HG03108 (cell line): ENCODE data around the gene ABTB2.
A peak's percentile ranks its signal among the peaks of the same experiment; 100 is the strongest.
"Not testable (repeated sequence)": the region's sequence is repeated elsewhere in the genome, so short reads cannot be mapped to it uniquely, and the experiment has no call there.

Source experiments
- ATAC-seq: cut with Tn5 transposase; IDR thresholded peaks from one replicate; pipeline ENCODE4 v1.9.1; 2021; ENCODE audit warnings: moderate library complexity; ENCODE audit not compliant: unreplicated experiment

Gene ABTB2

GRCh38 chr11:34218756-34219155, 139.1 kb downstream of the ABTB2 start:
- not testable (repeated sequence) for ATAC-seq

GRCh38 chr11:34218067-34218466, 139.7 kb downstream of the ABTB2 start:
- ATAC-seq = no peak

DNA sequence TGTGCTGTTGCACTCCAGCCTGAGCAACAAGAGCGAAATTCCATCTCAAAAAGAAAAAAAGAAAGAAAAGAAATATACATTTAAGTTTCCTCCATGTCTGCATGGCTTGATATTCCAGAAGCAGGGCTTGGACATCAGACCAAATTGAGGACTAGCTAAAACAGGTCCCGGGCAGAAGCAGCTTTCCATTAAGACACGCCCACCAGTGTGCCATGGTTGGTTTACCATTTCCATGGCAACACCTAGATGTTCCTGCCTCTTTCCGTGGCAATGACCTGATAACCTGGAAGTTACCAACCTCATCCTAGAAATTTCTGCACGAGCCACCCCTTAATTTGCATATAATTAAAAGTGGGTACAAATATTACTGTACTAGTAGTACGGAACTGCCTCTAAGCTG, 141.1 kb downstream of the ABTB2 start:
- ATAC-seq = no peak

GRCh38 chr11:34215806-34216453, 141.9 kb downstream of the ABTB2 start:
- no peak for ATAC-seq

DNA sequence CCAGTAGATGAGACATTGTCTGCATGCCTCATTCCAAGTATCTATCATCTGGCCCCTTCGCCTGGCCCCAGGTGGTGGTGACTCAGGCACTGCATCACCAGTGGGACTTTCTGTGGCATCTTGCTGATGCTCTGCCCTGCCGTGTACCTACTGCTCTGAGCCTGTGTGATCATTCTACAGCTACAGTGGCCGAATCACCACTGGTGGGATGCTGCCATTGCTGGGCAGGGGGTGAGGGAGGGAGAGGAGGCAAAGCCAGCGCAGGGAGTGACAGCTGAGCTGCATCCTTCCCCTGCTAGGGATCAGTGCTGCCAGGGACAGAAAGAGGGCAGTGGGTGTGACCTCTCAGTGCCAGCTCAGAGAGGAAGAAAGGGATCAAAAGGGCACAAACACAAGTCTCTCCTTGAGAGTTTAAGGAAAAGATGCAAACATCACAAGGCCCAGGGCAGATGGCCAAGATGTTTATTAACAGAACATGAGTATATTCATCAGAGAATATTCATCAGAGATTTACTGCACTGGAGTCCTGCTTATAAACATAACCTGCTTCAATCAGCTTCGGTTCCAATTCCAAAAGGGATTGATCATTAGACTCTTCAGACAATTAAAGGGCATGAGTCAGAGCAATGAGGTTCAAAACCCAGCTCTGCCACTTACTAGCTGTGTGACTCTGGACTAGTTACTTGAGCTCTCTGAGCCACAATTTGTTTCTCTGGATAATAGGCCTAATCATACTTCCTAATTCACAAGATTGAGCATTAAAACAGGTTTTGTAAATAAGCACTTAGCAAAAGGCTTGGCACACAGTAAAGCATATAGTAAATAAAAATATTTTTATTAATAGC, 142.6 kb downstream of the ABTB2 start:
- ATAC-seq = no peak

DNA sequence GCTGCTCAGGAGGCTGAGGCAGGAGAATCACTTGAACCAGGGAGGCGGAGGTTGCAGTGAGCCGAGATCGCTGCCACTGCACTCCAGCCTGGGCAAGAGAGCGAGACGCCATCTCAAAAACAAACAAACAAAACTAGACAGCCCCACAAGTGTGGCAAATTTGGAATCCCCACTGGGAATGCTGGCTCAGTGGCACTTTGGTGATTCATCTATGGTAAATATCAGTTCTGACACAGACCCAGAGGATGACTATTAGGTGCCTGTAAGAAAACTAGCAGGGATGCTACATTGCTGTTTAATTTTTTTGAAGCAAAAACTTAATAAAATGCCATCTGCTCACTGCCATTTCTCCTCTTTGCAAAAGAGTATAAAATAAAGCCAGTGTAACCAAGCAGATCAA, 144.4 kb downstream of the ABTB2 start:
- no peak for ATAC-seq

DNA sequence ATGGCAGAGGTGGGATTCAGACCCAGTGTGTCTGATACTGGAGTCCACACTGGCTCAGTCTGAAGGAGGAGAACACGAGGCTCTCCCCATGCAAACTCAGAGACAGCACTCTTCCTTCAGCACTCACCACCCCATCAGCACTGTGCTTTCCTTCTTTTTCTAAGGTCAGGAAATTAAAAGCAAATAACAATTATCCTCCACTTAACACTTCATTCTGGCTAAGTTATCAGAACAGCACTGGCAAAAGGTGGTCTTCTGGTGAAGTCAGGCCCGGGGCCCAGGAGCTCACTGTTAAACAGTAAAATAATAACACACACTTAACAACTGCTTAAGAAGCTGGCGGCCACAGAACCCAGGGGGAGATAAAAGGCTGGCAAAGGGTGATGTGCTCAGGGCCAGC, 145.2 kb downstream of the ABTB2 start:
- ATAC-seq = no peak

- ATAC-seq = no peak
Observed at GRCh38 chr11:34209809-34210208, 148.0 kb downstream of the ABTB2 start.

GRCh38 chr11:34208266-34209135, 149.3 kb downstream of the ABTB2 start:
- ATAC-seq = no peak

DNA sequence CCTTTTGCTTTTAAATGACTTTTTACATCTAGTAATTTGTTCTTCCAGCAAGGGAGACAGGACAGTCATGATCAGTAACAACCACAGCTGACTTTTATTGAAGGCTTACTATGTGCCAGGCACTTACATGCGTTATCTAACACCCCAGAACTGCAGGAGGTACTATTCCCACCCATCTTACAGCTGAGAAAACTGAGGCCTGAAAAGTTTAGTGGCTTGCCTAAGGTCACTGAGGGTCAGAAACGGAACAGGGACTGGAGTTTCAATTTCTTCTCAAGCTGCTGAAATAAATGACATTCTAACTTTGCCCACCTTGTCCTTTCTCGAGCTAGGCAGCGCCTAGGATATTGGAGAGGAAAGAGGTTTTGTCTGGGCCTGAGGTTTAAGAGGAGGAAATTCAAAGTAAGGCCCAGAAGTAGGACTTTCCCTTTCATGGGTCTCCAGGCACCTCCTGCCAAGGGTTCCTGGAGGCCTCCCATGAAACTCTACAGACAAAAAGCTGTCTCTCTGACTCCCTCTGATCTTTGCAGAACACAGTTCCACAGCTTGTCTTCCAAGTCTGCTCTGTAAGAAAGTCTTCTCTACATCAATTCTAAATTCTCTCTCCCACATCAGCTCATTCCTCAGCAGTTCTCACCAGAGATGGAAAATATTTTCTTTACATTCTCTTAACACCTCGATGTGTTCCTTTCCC, 150.2 kb downstream of the ABTB2 start:
- ATAC-seq = no peak

GRCh38 chr11:34206407-34207300, 151.2 kb downstream of the ABTB2 start:
- ATAC-seq = no peak

DNA sequence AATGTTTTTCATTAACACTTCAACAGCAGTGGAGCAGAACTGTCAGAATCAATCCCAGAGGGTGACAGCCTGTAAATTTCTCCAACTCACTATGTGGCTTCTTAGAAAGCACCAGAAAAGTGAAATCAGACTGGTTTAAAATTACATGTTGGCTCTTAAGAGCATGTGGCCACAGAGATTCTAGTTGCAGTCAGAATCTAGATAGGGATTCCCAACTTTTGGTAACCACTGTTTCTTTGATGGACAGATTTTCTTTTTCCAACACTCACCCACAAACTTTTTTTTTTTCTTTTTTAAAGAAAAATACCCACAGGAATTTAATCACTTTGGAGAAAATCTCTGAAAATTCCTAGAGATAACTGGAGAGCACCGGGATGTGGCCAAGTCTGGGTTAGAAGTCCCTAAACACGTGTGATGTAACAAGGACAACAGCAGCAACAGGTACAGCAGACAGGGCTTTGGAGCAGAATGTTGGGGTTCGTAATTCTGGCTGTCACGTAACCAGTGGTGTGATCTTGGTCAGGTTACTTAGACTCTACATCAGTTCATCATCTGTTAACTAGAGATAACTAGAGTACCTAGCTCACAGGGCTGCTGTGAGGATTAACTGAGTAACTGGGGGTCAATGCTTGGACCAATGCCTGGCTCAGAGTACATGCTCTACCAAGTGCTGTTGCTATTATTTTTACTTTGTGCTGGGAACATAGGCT, 152.3 kb downstream of the ABTB2 start:
- no peak for ATAC-seq

DNA sequence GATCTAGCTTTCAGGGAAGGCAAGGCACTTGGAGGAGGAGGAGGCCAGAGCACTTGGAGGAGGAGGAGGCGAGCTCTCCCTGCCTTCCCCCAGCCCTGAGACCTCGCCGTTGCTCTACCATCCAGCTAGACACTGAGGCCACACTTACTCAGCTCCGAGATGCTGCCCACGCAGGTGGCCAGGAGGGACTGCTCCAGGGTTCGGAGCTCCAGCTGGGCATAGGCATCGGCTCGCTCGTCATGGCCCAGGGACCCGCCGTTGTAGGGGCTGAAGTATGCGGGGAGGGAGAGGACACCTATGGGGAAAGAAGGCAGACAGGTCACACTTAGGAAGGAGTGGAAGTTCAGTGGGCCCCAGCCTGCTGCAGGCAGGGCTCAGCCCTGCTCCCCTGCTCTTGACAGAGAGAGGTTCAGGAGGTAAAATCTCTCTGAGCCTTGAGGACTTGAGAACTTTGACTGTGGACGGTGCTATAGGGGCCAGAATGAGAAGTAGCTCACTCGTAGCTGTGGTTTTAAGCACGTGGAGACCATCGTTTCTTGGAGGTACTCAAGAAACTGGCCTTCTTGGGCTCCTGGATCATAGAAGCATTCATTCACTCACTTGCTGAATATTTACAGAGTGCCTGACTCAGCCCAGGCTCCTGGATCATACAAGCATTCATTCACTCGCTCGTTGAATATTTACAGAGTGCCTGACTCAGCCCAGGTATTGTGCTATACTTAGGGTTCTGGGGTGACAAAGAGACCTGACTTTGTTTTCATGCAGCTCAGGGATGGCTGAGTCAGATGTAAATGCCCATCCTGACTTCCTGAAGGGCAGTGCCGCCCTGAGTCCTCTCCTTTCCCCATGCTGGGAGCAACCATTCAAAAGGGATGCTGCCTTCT, 153.2 kb downstream of the ABTB2 start:
- no peak for ATAC-seq

GRCh38 chr11:34203377-34203871, 154.4 kb downstream of the ABTB2 start:
- ATAC-seq = peak; percentile 58

GRCh38 chr11:34201129-34201528, 156.7 kb downstream of the ABTB2 start:
- ATAC-seq = no peak

DNA sequence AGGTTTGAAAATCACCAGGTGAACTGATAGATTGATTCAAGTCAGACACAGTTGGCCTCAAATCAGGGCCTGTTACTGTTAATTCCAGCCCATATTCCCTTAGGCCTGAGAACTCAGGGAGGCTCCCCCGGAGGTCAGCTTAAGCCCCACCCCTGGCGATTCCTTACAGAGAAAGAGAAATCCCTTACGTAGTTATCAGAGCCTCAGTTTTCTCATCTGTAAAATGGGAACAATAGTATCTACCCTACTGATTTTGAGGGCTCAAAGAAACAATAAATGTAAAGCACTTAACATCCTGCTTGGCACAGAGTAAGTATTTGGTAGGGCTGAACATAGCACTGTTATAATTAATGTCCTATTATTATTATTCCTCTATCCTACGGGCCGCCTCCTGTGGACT, 158.3 kb downstream of the ABTB2 start:
- ATAC-seq = no peak

GRCh38 chr11:34198523-34198922, 159.3 kb downstream of the ABTB2 start:
- no peak for ATAC-seq

DNA sequence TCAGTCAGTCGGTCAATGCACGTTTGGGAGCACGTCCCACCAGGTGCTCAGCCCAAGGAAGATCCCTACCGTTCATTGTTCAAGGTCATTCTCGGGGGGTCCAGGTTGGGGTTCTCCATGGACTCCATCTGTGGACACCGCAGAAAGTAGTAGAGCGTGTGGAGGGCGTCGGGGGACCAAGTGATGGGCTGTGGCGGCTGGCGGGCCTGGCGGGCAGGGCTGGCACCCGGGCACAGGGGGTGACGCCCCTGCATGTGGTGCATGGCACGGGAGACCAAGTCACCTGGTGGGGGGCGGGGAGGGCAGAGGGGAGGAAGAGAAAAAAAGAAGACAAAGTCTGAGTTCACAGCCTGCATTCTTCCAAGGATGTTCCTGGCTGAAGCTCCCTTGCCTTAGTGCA, 160.6 kb downstream of the ABTB2 start:
- ATAC-seq = no peak
